Brain microvascular endothelial cell (primary cell): ENCODE measurements around the gene PCP4.
"Not testable (repeated sequence)": the region's sequence is repeated elsewhere in the genome, so short reads cannot be mapped to it uniquely, and the experiment has no call there.

Experiments used
- DNase-seq: peaks from one replicate; pipeline ENCODE4 v3.0.0-alpha.2; 2020
- H3K27ac ChIP-seq: fragments of 250-450 bp; sonication (Bioruptor Pico); 2 replicates; pipeline ENCODE4 v1.5.1; 2020; ENCODE audit warnings: mild to moderate bottlenecking, moderate library complexity
- H3K27me3 ChIP-seq: fragments of 250-450 bp; sonication (Bioruptor Pico); replicated peaks from 2 replicates; pipeline ENCODE4 v1.5.1; 2020; ENCODE audit warnings: mild to moderate bottlenecking
- H3K36me3 ChIP-seq: fragments of 250-450 bp; sonication (Bioruptor Pico); replicated peaks from 2 replicates; pipeline ENCODE4 v1.5.1; 2020; ENCODE audit warnings: mild to moderate bottlenecking
- H3K4me3 ChIP-seq: 2 replicates; pipeline ENCODE4 v1.5.1; 2011; ENCODE audit warnings: low read depth, mild to moderate bottlenecking, control low read depth, low read length, moderate library complexity
- in situ Hi-C: cut with HindIII; loops from 2 replicates; pipeline ENCODE4 v1.10.0; 2017; ENCODE audit warnings: low sequenced_read_pairs, low pct_ligation_motif_present
- TF ChIP-seq, protein P1 (sequence below): IDR thresholded peaks from 2 replicates; pipeline ENCODE4 v1.5.1; 2011; ENCODE audit warnings: low read depth, mild to moderate bottlenecking, moderate library complexity, low read length, control low read depth, inconsistent platforms; ENCODE audit errors: missing control alignments

Gene PCP4

DNA sequence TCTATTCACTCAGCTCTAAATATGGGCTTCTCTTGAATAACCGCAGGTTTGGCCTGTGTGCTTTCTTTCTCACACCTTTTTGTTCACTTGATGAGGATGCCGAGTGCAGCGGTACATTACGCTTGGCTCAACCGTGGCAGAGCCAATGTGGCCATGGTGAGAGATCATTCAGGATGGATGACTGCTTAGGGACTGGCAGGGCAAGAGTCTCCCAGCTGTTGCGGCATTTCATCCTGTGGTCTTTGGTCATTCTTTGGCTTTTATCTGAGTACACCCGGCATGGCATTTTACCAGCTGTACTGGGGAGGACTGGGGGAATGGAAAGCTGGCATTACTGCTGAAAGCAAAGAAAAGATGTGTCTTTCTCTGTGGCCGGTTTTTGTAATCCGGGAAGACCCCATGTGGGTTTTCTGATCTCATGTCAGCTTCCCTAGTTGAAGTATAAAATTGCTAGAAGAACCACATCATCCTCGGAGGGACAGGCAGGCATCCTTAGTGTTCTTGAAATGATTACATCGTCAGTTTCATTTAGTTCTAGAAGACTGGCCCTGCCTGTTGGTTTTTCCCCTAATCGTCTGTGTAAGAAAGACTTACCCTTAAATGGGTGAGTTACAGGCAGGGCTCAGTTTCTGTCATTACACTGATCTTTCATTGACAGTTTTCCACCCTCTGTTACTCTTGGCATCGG is 15.1 kb downstream of the PCP4 start:
- Histone ChIP-seq H3K4me3 (no peak overlapping the region), H3K27ac (no peak overlapping the region), H3K36me3 (no peaks in the 10 kb centered on the region), H3K27me3 (no peaks in the 10 kb centered on the region)
- in situ Hi-C loops, result no loop called here
- TF ChIP-seq, protein P1, sequence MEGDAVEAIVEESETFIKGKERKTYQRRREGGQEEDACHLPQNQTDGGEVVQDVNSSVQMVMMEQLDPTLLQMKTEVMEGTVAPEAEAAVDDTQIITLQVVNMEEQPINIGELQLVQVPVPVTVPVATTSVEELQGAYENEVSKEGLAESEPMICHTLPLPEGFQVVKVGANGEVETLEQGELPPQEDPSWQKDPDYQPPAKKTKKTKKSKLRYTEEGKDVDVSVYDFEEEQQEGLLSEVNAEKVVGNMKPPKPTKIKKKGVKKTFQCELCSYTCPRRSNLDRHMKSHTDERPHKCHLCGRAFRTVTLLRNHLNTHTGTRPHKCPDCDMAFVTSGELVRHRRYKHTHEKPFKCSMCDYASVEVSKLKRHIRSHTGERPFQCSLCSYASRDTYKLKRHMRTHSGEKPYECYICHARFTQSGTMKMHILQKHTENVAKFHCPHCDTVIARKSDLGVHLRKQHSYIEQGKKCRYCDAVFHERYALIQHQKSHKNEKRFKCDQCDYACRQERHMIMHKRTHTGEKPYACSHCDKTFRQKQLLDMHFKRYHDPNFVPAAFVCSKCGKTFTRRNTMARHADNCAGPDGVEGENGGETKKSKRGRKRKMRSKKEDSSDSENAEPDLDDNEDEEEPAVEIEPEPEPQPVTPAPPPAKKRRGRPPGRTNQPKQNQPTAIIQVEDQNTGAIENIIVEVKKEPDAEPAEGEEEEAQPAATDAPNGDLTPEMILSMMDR, result no peak
- DNase-seq, result no peak

DNA sequence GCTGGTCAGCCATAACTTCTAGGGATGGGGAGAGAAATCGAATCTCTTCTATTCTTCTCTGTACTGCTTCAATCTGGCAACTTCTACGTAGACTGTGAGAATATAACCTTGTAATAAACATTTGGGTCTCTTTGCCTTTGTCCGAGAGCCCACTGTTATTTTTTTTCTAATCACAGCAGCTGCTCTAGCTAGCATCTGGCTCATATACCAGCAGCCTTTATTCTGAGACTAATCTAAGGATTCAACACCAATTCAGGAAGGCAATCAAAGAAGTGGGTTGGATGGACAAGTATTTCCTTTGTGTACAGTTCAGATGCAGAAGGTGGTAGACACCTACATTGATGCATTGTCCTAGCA is 15.6 kb downstream of the PCP4 start:
- Histone ChIP-seq H3K27ac (no peak overlapping the region), H3K36me3 (no peaks in the 10 kb centered on the region), H3K27me3 (no peaks in the 10 kb centered on the region), H3K4me3 (no peak overlapping the region)
- in situ Hi-C loops, result no loop called here
- no peak for DNase-seq
- TF ChIP-seq, protein P1, result no peak

DNA sequence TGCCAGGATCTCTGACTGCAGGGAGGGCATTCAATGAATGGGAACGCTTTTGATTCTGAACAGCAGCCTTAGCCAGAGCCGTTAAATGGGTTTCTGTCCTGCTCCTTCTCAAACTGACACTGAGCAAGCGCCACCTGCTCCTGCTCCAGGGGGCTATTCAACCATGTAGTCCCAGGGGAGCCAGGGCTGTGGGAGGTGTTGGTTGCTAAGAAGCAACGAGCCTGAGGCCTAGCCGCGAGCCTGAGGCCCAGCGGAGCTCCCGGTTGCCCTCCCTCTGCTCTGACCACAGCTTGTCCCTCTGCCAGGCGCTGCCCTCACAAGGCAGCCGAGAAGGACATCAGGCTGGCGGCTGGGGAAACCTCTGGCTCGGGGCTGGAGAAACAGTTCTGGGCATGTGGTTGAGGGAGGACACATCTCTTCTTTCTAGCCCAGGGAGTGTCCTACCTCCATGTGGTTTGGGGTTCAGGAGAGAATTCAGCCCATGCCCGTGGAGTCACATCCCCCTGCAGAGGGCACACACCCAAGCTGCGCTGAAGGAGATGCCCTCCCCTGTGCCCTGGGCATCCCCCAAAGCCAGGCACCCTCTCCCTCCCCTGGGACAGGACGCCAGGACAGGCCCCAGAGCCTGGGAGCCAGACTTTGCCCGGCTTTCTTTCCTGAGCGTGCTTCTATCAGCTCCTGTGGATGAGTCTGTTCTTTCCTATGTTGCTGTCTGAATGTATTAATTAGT is 18.0 kb downstream of the PCP4 start:
- in situ Hi-C loops, result no loop called here

DNA sequence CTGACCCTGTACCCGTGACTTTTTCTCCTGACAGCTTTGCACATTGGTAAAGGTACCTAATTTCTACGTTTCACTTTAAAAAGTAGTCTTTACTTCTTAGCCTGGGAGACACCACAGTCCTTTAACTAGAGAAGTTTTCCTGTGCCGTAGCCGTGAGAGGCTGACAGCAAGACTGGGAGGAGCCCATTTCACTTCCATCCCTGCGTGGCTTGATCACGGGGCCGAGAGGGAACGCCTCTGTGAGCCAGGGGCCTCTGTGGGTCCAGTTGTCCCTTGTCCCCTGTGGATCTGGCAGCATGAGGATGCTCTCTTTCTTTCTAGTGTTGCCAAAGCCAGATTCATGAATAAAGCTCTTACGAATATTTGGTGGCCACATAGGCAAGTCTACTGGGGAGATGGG is 21.6 kb downstream of the PCP4 start:
- TF ChIP-seq, protein P1, result no peak
- no peaks in the 10 kb centered on the region for H3K36me3 ChIP-seq
- no peak for DNase-seq
- no peak overlapping the region for H3K4me3 ChIP-seq
- no peaks in the 10 kb centered on the region for H3K27me3 ChIP-seq
- in situ Hi-C loops, result no loop called here
- H3K27ac ChIP-seq, result no peak overlapping the region

More for the DNA sequence above, 18.0 kb downstream of the PCP4 start:
- TF ChIP-seq, protein P1, result no peak
- no peaks in the 10 kb centered on the region for H3K36me3 ChIP-seq
- no peak overlapping the region for H3K4me3 ChIP-seq
- DNase-seq, result no peak
- H3K27me3 ChIP-seq, result no peaks in the 10 kb centered on the region
- no peak overlapping the region for H3K27ac ChIP-seq

DNA sequence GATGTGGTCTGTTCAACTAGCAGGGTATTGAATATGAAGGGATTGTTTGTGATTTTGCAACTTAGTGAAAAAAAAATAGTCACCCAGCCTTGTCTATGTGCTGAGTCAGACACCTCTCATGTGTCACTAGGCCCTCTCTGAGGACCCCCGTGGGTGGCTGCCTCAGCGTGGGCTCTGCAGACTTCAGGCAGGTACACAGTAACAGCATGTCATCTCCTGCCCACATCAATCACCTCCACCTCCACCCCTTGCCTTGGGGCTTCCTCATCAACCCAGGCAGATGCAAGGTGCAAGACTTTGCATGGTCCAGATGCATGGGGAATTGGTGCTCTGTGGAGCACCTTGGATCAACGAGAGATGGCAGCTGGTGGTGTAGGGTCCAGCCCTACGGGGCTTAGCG is 23.9 kb downstream of the PCP4 start:
- Histone ChIP-seq H3K27ac (no peak overlapping the region), H3K27me3 (no peaks in the 10 kb centered on the region), H3K4me3 (no peak overlapping the region), H3K36me3 (no peaks in the 10 kb centered on the region)
- DNase-seq, result no peak
- TF ChIP-seq, protein P1, result no peak
- in situ Hi-C loops, result no loop called here

DNA sequence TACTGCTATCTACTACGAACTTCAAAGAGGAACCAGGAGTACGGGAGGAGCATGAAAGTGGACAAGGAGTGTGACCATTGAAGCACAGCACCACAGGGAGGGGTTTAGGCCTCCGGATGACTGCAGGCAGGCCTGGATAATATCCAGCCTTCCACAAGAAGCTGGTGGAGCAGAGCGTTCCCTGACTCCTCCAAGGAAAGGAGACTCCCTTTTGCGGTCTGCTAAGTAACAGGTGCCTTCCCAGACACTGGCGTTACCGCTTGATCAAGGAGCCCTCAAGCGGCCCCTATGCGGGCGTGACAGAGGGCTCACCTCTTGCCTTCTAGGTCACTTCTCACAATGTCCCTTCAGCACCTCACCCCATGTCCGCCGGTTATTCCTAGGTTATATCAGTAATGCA is 24.6 kb downstream of the PCP4 start:
- H3K27ac ChIP-seq, H3K27me3 ChIP-seq, H3K36me3 ChIP-seq, H3K4me3 ChIP-seq, in situ Hi-C loops, DNase-seq: not testable (repeated sequence)
